EL (cell line): Measurements from ENCODE around the gene DDX24.

Experiments used
- DNase-seq: peaks from one replicate; pipeline ENCODE4 v3.0.0-alpha.2; 2016

Gene DDX24

DNA sequence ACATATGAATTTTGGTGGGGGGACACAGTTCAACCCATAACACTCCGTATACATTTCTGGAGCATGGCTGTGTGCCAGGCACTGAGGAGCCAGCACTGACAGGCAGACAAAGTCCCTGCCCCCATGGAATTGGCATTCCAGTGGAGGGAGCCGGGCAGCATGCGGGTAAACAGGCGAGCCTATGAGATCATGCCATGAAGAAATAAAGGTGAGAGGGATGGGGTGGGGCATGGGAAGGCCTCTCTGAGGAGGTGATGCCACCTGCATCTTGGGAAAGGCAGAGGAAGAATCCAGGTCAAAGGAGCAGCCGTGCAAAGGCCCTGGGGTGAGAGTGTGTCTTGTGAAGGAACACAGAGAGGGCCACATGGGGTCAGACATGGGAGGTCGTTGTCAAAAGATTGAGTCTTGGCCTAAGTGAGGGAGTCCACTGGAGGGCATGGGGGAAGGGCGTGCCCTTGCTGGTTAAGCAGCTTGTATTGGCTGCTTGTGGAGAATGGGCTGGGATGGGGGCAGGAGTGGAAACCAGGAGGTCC lies 51.3 kb downstream of the DDX24 start:
- DNase-seq = no peak

DNA sequence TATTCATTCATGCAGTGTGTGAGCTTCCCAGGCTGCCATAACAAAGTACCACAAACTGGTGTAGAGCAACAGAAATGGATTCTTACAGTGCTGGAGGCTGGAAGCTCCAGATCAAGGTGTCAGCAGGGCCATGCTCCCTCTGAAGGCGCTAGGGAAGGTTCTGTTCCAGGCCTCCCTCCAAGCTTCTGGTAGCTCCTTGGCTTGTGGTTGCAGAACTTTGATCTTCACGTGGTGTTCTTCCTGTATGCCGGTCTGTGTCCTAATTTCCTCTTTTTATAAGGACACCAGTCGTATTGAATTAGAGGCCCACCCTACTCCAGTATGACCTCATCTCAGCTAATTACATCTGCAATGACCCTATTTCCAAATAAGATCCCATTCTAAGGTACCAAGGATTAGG lies 51.7 kb downstream of the DDX24 start:
- no peak for DNase-seq

DNA sequence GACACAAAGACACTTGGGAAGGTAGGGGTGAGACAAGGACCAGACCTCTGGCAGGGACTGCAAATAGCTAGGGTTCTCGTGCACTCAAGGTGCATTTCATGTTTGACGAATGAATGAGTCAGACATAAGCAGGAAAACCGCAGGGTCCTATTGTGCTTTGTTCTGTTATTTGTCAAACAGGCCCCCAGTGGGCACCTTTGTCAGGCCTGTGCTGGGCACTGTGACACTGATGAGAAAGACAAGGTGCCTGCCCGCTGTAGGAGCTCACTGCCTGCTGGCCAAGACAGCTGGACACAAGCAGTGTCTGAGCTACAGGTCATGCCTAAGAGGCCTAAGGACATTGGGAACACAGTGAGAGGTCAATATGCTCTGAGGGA lies 52.6 kb downstream of the DDX24 start:
- peak; percentile 16 for DNase-seq

DNA sequence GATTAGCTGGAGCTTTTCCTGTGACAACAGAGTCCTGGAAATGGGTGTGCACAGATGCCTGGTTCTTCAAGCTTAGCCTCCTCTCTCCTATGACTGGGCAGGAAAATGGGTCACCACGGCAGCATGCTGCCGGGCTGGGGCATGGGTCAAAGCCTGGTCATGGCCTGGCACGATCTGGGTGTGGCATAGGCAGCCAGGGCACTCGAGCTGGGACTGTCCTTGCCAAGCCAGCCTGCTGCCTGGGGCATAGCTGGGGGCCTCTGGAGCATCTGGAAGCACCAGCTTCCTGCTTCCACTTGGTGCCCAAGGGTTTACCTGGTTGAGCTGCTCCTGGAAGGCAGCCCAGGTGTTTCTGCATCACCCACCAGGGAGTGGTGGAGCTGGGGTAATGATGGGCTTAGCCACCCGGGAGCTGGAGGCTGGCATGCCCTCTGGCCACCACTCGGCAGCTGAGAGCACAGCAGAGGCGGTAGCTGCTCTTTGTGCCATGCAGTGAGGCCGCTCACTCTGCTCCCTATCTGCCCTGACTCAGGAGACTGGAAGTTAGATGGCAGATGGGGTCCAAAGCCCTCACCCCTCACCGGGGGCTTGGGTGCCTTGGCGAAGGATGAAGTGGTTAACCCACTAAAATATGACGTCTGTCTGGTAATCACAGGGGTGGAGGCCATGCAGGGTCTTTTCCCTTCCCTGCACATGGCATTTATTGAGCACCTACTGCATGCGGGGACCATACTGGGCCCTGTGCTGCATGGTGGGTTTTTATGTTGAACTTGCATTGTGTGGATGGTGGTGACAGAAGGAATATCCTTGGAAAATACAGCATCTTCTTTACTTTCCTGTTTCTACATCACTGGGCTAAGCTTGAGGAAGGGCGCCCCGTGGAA lies 53.2 kb downstream of the DDX24 start:
- DNase-seq = no peak

DNA sequence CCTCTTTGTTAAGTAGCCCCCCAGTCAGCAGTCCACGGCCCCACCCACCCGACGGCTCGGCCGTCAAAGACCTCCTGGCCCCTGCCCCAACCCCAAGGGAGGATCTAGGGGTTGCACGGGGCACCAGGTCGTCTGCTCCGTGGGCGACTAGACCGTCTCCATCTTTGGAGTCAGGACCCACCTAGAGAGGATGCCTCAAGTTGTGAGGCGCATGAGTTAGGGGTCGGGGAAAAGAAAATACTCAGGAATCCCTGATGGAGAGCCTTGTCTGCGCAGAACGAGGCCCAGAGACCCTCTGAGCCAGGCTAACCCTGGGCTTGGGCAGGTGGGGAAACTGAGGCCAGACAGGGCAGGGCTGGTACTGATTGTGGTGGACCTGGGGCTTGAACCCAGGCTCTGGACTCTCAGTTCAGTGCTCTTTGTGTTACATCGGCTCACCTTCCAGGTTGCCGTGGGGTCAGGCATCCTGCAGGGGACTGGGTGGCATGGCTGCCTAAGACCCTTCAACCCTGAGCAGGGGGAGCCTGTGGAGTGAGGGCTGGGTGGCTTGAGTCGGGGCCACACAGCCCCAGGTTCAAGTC lies 54.0 kb downstream of the DDX24 start:
- DNase-seq = no peak

DNA sequence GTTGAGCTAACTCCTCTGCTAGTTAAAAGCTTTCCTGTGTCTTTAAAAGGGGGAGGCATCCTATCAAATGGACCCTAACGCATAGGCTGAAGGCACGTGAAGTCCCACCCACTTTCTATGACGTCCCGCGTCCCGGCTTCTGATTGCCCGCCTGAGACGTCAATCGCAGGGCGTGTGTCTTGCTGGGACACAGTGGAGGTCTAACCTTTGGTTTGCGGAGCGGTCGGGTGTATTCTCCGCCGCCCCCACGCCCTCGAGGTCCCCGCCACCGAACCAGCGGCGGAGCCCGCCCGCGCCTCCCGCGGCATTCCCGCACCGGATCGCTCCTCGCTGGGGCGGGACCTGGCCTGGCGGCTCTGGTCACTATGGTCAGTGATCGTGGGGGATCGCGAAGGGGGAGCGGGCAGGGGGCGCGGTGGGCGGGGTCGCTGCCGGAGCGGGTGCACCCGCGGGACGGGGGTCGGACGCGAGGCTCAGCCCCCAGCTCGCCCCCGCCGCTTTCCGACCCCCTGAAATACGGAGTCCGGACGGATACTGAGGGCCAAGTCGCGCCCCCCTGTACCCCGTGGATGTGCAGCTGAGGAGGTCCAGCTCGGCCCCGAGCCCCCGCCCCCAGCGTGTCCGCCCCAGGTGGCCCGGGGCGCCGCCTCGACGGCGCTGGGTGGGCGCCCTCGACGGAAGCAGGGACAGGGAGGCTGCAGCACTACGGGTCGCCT lies 54.7 kb downstream of the DDX24 start, which contains the start of gene OTUB2:
Gene OTUB2, plus strand, starts transcription at position 168 of the 716 bp plus-strand sequence. Its CDS starts 198 bp downstream, at position 366.
- DNase-seq = peak; percentile 99

DNA sequence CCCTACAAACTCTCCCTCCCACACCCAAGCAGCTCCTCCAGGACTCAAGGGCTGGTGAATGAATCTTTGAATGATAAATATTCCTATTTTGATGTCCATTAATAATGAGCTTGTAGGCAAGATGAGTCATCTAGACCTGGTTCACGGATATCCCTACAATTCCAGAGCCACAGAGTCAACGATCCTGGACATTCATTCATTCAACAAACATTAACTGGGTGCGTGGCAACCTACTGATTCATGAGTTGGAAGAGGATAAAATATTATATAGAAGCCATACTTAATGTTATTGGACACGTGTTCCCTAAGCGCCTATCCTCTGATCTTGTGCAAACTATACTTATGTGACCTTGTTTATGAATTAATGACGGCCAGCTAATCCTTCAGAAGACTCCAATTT lies 55.3 kb downstream of the DDX24 start:
- peak; percentile 15 for DNase-seq

DNA sequence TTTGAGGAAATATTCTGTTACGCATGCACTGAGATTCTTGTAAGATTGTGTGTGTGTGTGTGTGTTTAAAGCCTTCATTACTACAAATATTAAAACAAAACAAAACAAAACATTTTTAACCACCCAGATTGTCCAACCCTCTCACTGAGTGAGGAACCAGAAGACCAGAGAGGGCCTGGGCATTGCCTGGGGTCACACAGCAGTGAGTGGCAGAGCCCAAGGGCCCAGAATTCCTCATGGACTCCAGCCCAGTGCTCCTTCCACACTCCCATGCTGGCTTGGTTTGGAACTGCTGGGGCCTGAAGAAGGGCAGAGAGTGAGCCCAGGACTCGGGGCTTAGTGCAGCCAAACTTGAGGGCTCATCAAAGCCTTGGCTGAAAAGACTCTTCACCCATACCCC lies 56.5 kb downstream of the DDX24 start:
- no peak for DNase-seq

DNA sequence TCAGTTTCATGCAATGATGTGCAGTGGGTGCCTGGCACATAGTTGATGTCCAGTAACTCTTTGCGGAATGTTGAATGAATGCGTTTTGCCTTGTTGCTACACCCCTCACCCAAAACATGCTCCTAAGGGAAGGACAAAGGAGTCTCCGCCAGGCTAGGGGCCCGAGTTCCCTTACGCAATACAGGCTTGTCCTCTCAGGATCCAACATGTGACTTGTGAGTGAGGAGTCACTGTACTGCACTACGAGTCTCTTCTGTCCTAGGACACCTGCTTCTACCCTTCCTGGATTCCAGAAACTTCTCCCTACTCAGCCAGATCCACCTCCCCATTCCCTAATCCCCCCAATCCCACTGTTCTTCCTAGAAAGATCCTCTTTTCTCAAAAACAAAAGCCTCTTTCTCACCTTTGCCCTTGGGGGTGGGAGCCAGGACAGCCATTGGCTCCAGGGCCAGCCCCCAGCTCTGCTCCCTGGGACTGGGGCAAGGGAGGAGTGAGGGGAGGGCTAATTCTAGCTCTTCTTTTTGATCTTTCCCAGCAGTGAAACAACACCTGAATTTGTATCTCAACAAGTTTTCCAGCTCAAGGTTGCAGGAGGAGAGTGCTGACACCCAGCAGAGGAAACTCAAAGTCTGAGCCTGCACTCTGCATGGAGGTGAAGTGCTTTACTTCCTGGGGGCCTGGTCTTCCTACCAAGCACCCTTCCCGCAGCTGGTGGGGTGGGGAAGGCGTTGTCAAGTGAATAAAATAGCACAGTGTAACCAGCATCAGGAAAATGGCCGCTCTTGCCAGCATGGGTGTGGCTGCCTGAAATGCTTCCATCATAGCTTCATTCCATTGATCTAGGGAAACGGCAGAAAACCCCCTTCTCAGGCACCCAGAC lies 58.2 kb downstream of the DDX24 start:
- DNase-seq = no peak

DNA sequence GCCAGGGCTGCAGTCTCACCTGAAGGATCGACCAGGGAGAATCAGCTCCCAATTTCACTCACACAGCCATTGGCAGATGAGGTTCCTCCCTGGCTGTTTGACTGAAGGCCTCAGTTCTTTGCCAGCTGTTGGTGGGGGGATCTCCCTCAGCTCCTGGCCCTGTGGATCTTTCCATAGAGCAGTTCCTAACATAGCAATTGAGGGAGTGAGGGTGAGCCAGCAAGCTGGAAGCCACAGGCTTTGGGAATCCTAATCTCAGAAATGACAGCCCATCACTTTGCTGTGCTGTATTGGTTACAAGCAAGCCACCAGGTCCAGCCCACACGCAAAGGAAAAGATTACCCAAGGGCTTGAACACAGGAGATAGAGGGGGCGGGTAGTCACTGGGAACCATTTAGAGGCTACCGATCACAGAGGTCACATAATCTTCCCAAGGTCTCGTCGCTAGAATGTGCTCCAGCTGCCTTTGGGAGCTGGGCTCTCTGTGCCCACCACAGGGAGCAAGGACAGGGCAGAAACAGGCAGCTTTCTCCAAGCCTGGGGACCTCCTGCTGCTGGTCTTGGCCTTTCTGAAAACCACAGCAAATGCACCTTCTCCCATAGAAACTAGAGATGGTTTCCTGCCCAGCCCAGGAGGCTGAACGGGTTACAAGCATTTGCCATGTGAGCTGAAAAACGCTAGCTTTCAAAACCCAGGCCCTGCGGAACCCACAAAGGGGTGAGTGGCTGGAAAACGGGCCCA lies 59.4 kb downstream of the DDX24 start:
- DNase-seq = no peak

DNA sequence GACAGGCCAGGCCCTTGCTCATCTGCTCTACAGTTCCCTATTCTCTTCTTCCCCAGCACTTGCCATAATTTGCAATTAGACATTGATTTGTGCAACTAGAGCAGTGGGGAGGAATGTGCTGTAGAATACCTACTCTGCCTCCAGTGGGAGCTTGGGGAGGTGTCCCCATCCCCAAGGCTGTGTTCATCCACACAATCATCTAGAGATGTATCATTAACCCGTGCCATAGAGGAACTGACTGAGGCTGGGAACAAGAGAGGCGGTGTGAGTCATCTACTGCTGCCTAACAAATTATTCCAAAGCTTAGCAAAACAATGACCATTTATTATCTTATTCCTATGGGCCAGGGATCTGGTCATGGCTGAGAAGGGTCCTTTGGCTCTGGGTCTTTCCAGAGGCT lies 60.0 kb downstream of the DDX24 start:
- no peak for DNase-seq

DNA sequence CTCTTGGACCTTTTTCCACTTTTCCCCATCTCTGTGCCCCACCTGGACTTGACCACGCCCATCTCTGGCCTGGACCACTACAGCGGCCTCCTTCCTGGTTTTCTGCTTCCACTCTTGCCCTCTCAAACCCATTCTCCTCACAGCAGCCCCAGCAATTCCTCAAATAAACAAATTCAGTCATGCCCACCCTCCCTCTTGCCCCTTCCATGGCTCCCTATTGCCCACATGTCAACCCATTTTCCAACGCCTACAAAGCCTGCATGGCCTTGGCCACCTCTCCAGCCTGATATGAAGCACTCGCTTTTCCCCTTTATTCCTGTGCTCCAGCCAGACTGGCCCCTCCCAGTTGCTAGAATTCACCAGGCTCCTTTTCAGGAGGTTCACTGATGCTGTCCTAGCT lies 60.7 kb downstream of the DDX24 start:
- no peak for DNase-seq

DNA sequence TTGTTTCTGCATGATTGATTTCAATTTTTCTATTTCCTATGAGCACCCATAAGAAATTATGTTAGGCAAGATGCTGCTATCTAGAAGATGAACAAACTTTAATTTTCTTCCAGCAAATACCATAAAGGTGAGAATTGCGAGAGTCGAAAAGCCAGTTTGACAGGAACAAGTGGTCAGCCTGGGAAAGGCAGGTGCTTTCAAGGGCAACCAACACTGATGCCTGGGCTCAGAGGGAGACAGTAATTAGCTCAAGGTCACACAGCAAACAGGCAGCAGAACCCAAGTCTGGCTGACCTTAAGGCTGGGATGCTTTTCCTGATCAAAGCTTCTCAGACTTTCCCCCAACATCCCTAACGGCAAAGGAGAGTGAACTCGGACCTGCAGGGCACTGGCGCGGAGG lies 61.7 kb downstream of the DDX24 start:
- no peak for DNase-seq

DNA sequence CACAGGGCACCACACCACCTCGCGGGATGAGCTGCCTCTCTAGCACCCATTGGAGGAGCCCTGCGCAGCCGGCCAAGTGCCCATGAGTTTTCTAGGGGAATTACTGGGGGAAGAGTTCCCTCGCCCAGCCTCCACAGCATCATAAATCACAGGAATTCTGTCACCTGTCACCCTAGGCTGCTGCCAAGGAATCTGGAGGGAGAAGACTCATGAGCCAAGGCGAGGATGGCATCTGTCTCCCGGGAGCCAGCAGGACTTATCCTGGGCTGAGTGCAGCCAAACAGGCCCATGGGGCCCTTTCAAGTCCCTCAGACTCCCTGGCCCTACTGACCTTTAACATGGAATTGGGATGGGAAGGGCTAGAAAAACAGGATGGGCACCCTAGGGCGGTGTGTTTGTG lies 62.7 kb downstream of the DDX24 start:
- no peak for DNase-seq

DNA sequence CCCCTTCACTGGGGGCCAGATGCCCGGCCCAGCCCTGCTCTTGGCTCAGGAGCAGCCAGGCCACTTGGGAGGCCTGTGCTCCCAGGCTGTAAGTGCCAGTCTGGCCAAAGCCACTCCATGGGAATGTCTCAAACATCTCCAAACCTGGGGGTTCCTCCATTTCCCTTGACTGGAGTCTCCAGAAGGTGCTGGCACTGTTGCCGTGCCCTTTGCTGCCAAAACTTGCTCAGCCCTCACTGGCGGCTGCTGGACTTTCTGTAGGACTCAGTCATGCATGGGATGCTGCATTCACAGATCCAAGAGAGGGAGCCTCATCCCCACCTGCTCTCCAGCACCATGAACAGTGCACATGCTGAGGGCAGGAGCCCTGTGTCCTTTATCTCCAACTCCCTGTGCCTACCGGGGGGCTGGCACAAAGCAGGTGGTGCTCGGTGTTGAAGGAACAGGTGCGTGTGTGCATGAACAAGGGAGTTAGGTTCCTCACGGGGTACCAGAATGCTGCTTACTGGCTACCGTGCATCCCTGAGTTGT lies 64.5 kb downstream of the DDX24 start:
- DNase-seq = no peak

DNA sequence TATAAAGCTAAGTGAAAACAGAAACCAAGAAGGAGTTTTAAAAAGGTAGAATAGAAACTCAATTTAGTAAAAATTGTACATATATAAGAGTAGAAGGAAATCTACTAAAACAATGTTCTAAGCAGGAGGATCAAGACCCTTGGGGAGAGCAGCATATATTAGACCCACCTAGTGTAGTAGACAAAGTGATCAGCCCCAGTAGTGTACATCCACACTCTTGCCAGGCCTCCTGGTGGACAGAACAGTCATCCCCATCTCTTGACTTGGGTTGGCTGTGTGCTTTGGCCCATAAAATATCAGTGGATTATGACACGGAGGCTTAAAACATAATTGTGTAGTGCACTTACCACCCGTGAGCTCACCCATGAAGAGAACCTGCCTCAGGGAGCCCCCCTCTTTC lies 65.8 kb downstream of the DDX24 start:
- no peak for DNase-seq

DNA sequence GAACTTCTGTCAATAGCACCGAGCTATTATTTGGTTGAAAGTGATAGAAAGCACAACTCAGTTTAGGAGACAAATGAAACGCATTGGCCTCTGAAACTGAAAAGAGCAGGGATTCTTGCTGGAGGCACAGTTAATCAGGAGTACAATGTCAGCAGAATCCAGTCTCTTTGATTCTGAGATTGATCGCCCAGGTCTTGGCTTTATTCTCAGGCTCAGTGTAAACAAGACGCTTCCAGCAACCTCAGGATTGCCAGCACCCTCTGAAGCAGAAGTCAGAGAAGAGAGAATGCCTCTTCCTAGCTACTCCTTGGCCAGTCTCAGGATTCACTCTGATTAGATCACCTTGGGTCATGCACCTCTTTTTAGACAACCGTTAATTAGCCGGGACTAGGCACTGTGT lies 66.6 kb downstream of the DDX24 start:
- DNase-seq = no peak

DNA sequence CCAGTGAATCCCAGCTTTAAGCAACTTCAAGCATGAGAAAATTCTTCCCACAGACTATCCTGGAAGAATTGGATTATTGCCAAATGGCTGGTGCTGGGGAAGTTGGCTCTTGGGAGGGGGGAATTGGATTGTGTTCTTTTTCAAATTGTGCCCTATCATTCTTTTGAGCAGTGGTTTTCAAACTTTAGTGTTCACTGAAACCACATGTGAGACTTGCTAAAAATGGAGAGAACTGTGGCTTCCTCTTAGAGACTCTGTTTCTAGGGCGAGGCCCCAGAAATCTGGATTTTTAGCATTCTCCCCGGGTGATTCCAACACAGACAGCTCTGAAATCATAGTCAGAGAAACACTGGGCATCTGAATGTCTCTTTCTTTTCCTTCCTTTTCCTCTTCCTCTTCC lies 69.2 kb downstream of the DDX24 start:
- DNase-seq = peak; percentile 26

DNA sequence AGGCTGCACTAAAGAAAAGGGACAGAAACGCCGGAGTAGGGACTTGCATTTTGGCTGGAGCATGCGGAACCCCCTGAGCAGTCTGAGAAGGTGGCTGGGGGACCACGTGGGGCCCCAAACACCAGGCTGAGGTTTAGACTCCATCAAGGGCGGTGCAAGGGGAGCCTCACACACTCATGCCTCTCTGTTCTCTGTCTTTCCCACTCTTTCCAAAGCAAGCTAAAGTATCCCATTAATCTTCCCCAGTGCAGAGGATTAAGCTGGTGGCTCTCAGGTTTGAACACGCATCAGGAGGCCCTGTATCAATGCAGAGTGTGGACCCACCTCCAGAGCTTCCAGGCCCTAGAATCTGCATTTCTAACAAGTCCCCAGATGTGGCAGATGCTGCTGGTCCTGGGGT lies 70.4 kb downstream of the DDX24 start:
- no peak for DNase-seq

DNA sequence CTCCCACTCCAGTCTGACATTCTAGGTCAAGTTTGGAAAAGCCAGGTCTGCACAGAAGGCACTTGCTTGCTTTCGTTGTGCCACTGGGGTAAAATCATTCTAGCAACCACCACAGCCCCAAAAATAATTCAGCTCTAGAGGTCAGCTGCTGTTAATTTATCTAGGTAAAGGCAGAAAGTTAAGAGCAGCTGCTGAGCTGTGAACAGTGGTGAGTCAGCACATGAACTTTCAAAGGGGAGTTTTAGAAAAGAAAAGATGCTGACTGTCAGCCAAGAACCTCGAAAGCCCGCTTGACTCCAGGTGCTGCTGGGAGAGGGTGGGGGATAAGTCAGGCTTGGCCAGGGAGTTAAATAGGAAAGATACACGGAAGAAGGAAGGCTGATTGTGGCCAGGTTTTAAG lies 71.2 kb downstream of the DDX24 start:
- no peak for DNase-seq

DNA sequence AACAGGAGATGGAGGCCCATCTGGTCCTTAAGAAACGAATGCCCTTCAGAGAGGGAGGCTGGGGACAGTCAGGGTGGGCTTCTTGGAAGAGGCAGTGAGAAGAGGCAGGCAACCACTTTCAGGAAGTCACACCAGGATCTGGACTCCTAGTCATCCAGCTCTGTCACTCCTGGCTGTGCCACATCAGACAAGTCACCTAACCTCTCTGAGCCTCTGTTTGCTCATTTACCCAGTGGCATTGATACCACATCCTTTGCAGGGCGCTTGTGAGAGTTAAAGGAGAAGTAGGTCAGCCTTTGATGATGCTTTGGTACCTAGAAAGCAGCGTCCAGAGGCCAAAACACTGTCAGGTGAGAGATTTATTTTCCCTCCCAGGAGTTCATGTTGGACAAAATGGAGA lies 72.8 kb downstream of the DDX24 start:
- DNase-seq = no peak
